Measurements from ENCODE around the gene LRP6. TPM values are rescaled to one million over a fixed set of nuclear protein-coding genes. Genes with fewer than 3 reads are reported as not detected.

The LRP6 gene
- total RNA-seq, 1 donor from 2014 or later, result 40.9 TPM

DNA sequence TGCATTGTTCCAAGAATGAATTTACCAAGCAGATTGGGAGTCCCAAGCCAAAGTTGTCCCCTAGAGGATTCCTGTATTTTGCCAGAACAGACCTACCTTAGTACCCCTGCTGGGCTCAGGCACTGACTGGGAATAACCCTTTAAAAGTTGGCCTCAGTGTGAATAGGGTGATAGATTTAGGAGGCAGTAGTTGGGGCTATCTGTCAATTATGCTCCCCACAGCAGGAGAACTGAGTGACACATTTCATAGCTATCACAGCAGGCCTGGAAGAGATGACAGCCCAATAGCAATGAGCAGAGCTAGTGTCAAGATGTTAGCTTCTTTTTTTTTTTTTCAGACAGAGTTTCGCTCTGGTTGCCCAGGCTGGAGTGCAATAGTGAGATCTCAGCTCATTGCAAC is 14.3 kb upstream of the LRP6 start:
- H3K4me2 ChIP-seq (ENCODE audit: low read length), result no peak overlapping the region
- no peak overlapping the region for H3K4me3 ChIP-seq (ENCODE audit: insufficient read depth, low read depth, low read length)
- H3K36me3 Mint-ChIP-seq (ENCODE audit: low read depth, unreplicated experiment), result no peaks in the 10 kb centered on the region
- no peak overlapping the region for H3K9ac ChIP-seq (ENCODE audit: low read length)
- no peaks in the 10 kb centered on the region for H3K79me2 ChIP-seq (ENCODE audit: insufficient read depth, low read length)
- no peak for DNase-seq (ENCODE audit: low read depth)
- H3K4me3 Mint-ChIP-seq (ENCODE audit: unreplicated experiment), result no peak overlapping the region
- no peak overlapping the region for H3K27ac ChIP-seq (ENCODE audit: low read depth, low read length)
- peaks cover 8% of the 10 kb centered on the region for H3K4me1 ChIP-seq (ENCODE audit: insufficient read depth, low read length)
- peaks cover 8% of the 10 kb centered on the region for H3K4me1 Mint-ChIP-seq (ENCODE audit: low read depth, unreplicated experiment)
- no peak overlapping the region for H2AFZ ChIP-seq (ENCODE audit: low read depth, low read length)
- no peaks in the 10 kb centered on the region for H3K27me3 ChIP-seq (ENCODE audit: insufficient read depth, low read length)
- H3K36me3 ChIP-seq (ENCODE audit: insufficient read depth, low read length), result no peaks in the 10 kb centered on the region
- H3K27ac Mint-ChIP-seq (ENCODE audit: unreplicated experiment), result no peak overlapping the region
- no peak for FAIRE-seq
- no peaks in the 10 kb centered on the region for H4K20me1 ChIP-seq (ENCODE audit: insufficient read depth, low read length)
- peaks cover 4% of the 10 kb centered on the region for H3K9me3 Mint-ChIP-seq (ENCODE audit: unreplicated experiment)
- H3K9me3 ChIP-seq (ENCODE audit: insufficient read depth, low read depth, low read length), result no peaks in the 10 kb centered on the region
- H3K27me3 Mint-ChIP-seq (ENCODE audit: low read depth, unreplicated experiment), result no peaks in the 10 kb centered on the region
- TF ChIP-seq EZH2 (IDR thresholded peaks at IDR 0.05; ENCODE audit: insufficient read depth, low read length), result no peak
- TF ChIP-seq, protein P1, sequence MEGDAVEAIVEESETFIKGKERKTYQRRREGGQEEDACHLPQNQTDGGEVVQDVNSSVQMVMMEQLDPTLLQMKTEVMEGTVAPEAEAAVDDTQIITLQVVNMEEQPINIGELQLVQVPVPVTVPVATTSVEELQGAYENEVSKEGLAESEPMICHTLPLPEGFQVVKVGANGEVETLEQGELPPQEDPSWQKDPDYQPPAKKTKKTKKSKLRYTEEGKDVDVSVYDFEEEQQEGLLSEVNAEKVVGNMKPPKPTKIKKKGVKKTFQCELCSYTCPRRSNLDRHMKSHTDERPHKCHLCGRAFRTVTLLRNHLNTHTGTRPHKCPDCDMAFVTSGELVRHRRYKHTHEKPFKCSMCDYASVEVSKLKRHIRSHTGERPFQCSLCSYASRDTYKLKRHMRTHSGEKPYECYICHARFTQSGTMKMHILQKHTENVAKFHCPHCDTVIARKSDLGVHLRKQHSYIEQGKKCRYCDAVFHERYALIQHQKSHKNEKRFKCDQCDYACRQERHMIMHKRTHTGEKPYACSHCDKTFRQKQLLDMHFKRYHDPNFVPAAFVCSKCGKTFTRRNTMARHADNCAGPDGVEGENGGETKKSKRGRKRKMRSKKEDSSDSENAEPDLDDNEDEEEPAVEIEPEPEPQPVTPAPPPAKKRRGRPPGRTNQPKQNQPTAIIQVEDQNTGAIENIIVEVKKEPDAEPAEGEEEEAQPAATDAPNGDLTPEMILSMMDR (IDR thresholded peaks at IDR 0.05; ENCODE audit: insufficient read depth, low read depth, low read length), result no peak

DNA sequence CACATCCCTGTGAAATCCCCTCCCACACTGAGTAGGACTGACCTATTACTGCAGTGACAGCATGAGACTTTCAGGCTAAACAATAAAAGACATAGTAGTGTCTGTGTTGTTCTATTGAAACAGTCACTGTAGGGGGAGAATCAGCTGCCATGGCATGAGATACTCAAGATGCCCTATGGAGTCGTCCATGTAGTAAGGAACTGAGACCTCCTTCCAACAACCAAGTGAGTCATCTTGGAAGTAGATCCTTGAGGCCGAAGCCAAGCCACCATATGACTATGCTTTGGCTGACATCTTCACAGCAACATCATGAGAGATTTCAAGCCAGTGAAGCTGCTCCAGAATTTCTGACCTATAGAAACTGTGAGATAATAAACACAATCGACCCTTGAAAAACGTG is 12.1 kb upstream of the LRP6 start:
- Histone ChIP-seq H3K79me2 (ENCODE audit: insufficient read depth, low read length) (no peaks in the 10 kb centered on the region), H3K9ac (ENCODE audit: low read length) (no peak overlapping the region), H3K4me1 (ENCODE audit: insufficient read depth, low read length) (peaks cover 8% of the 10 kb centered on the region), H2AFZ (ENCODE audit: low read depth, low read length) (no peak overlapping the region), H3K27me3 (ENCODE audit: insufficient read depth, low read length) (no peaks in the 10 kb centered on the region), H3K4me2 (ENCODE audit: low read length) (no peak overlapping the region), H3K27ac (ENCODE audit: low read depth, low read length) (no peak overlapping the region), H3K36me3 (ENCODE audit: insufficient read depth, low read length) (no peaks in the 10 kb centered on the region), H3K4me3 (ENCODE audit: insufficient read depth, low read depth, low read length) (no peak overlapping the region), H3K9me3 (ENCODE audit: insufficient read depth, low read depth, low read length) (no peaks in the 10 kb centered on the region), H4K20me1 (ENCODE audit: insufficient read depth, low read length) (no peaks in the 10 kb centered on the region)
- no peak overlapping the region for H3K4me3 Mint-ChIP-seq (ENCODE audit: unreplicated experiment)
- TF ChIP-seq, protein P1 (IDR thresholded peaks at IDR 0.05; ENCODE audit: insufficient read depth, low read depth, low read length), result no peak
- TF ChIP-seq EZH2 (IDR thresholded peaks at IDR 0.05; ENCODE audit: insufficient read depth, low read length), result no peak
- H3K27ac Mint-ChIP-seq (ENCODE audit: unreplicated experiment), result no peak overlapping the region
- peak; percentile 70 for DNase-seq (ENCODE audit: low read depth)
- H3K4me1 Mint-ChIP-seq (ENCODE audit: low read depth, unreplicated experiment), result peaks cover 8% of the 10 kb centered on the region
- H3K9me3 Mint-ChIP-seq (ENCODE audit: unreplicated experiment), result peaks cover 4% of the 10 kb centered on the region
- H3K27me3 Mint-ChIP-seq (ENCODE audit: low read depth, unreplicated experiment), result no peaks in the 10 kb centered on the region
- FAIRE-seq, result no peak
- no peaks in the 10 kb centered on the region for H3K36me3 Mint-ChIP-seq (ENCODE audit: low read depth, unreplicated experiment)

DNA sequence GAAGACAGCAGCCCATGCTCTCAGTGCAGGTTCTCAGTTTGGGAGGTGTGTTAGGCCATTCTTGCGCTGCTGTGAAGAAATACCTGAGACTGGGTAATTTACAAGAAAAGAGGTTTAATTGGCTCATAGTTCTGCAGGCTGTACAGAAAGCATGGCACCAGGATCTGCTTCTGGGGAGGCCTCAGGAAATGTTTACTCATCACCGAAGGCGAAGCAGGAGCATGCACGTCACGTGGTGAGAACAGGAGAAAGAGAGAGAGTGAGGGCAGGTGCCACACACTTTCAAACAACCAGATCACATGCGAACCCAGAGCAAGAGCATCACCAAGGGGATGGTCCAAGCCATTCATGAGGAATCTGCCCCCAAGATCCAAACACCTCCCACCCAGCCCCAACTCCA is 9.0 kb upstream of the LRP6 start:
- no peaks in the 10 kb centered on the region for H3K36me3 ChIP-seq (ENCODE audit: insufficient read depth, low read length)
- H2AFZ ChIP-seq (ENCODE audit: low read depth, low read length), result no peak overlapping the region
- DNase-seq (ENCODE audit: low read depth) (no peak), FAIRE-seq (no peak)
- Mint-ChIP-seq H3K36me3 (ENCODE audit: low read depth, unreplicated experiment) (no peaks in the 10 kb centered on the region), H3K27me3 (ENCODE audit: low read depth, unreplicated experiment) (no peaks in the 10 kb centered on the region), H3K9me3 (ENCODE audit: unreplicated experiment) (peaks cover 4% of the 10 kb centered on the region), H3K4me1 (ENCODE audit: low read depth, unreplicated experiment) (peaks cover 13% of the 10 kb centered on the region), H3K27ac (ENCODE audit: unreplicated experiment) (no peak overlapping the region), H3K4me3 (ENCODE audit: unreplicated experiment) (peak overlapping the region; percentile 50)
- H3K4me1 ChIP-seq (ENCODE audit: insufficient read depth, low read length), result peaks cover 9% of the 10 kb centered on the region
- H3K4me3 ChIP-seq (ENCODE audit: insufficient read depth, low read depth, low read length), result no peak overlapping the region
- no peaks in the 10 kb centered on the region for H4K20me1 ChIP-seq (ENCODE audit: insufficient read depth, low read length)
- H3K27me3 ChIP-seq (ENCODE audit: insufficient read depth, low read length), result no peaks in the 10 kb centered on the region
- H3K9ac ChIP-seq (ENCODE audit: low read length), result no peak overlapping the region
- no peak overlapping the region for H3K4me2 ChIP-seq (ENCODE audit: low read length)
- no peaks in the 10 kb centered on the region for H3K79me2 ChIP-seq (ENCODE audit: insufficient read depth, low read length)
- no peaks in the 10 kb centered on the region for H3K9me3 ChIP-seq (ENCODE audit: insufficient read depth, low read depth, low read length)
- TF ChIP-seq EZH2 (IDR thresholded peaks at IDR 0.05; ENCODE audit: insufficient read depth, low read length), result no peak
- TF ChIP-seq, protein P1 (IDR thresholded peaks at IDR 0.05; ENCODE audit: insufficient read depth, low read depth, low read length), result no peak
- no peak overlapping the region for H3K27ac ChIP-seq (ENCODE audit: low read depth, low read length)

Measured in astrocyte (in vitro differentiated cells and primary cell).